Ovary (tissue), 3 donors: Measurements from ENCODE around the gene APAF1.

Experiments used
- EP300 ChIP-seq: sonication (generic); formaldehyde crosslinking; IDR thresholded peaks from one replicate; pipeline ENCODE4 v1.6.1; 2017; ENCODE audit warnings: antibody characterized with exemption
- TF ChIP-seq, protein P1 (sequence below), 3 donors: fragments of 450-650 bp in 2 of 3; fragments of 200-600 bp in 1 of 3; IDR thresholded peaks; one replicate each; pipeline versions ENCODE4 v1.5.1 to v1.8.0; 2016 to 2022; ENCODE audit warnings: antibody characterized with exemption in 3 of 3, mild to moderate bottlenecking in 1 of 3
- donor health status: DM: no; HTN: no; CAD: no.

DNA sequence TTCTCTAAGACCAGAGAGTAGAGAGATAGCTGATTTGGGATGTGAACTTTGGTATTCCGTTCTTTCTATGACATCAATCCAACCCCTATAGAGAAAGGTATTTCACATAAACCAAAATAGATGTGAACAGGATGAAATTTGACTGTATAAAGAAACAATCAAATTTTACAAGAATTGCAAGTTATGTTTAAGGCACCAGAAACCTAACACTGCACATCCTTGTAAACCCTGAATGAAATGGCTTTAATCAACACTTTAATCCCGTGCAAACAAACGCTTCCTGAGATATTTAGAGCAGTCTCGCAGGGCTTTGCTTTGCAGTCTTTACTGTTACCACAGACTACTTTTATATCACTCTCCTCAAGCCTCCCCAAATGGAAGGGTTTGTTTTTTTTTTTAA, 125.1 kb downstream of the APAF1 start:
- TF ChIP-seq, protein P1, sequence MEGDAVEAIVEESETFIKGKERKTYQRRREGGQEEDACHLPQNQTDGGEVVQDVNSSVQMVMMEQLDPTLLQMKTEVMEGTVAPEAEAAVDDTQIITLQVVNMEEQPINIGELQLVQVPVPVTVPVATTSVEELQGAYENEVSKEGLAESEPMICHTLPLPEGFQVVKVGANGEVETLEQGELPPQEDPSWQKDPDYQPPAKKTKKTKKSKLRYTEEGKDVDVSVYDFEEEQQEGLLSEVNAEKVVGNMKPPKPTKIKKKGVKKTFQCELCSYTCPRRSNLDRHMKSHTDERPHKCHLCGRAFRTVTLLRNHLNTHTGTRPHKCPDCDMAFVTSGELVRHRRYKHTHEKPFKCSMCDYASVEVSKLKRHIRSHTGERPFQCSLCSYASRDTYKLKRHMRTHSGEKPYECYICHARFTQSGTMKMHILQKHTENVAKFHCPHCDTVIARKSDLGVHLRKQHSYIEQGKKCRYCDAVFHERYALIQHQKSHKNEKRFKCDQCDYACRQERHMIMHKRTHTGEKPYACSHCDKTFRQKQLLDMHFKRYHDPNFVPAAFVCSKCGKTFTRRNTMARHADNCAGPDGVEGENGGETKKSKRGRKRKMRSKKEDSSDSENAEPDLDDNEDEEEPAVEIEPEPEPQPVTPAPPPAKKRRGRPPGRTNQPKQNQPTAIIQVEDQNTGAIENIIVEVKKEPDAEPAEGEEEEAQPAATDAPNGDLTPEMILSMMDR (IDR thresholded peaks at IDR 0.05) = no peak
- TF ChIP-seq EP300 = no peak
